D721Med (cell line): ENCODE measurements around the gene FAM98A.

Experiments
- DNase-seq: peaks from one replicate; pipeline ENCODE4 v3.0.0; 2011; ENCODE audit warnings: low spot score; ENCODE audit not compliant: insufficient read length
- FAIRE-seq: peaks from 2 replicates; lab custom pipeline; 2011; peaks lifted over from hg19 to GRCh38; lab: Jason Lieb, UNC
- TF ChIP-seq, protein P1 (sequence below): IDR thresholded peaks from 2 replicates; pipeline ENCODE4 v1.5.1; 2012; ENCODE audit warnings: mild to moderate bottlenecking, control low read depth; ENCODE audit not compliant: insufficient read depth; ENCODE audit errors: missing control alignments

Gene FAM98A

DNA sequence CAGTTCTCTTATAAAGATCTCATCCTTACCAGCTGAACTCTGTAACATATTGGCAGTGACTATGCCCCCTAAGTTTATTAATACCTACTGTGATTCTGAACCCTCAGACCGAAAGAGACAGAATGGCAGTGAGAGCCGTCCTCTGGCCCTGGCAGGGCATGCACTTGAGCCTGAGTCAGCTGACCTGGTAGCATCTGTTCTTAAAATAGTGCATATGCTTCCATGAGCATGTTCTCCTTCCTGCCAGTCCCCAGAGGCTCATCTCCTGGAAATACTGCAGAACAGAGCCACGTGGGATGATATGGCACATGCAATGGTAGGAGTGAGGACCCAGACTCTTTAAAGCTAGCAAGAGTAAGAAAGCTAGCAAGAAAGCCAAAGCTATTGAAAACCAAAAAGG lies 63.7 kb downstream of the FAM98A start:
- TF ChIP-seq, protein P1, sequence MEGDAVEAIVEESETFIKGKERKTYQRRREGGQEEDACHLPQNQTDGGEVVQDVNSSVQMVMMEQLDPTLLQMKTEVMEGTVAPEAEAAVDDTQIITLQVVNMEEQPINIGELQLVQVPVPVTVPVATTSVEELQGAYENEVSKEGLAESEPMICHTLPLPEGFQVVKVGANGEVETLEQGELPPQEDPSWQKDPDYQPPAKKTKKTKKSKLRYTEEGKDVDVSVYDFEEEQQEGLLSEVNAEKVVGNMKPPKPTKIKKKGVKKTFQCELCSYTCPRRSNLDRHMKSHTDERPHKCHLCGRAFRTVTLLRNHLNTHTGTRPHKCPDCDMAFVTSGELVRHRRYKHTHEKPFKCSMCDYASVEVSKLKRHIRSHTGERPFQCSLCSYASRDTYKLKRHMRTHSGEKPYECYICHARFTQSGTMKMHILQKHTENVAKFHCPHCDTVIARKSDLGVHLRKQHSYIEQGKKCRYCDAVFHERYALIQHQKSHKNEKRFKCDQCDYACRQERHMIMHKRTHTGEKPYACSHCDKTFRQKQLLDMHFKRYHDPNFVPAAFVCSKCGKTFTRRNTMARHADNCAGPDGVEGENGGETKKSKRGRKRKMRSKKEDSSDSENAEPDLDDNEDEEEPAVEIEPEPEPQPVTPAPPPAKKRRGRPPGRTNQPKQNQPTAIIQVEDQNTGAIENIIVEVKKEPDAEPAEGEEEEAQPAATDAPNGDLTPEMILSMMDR, result no peak
- no peak for DNase-seq
- no peak for FAIRE-seq
